Measurements from ENCODE around the gene CHRNA9. TPM values are rescaled to one million over a fixed set of nuclear protein-coding genes. Genes with fewer than 3 reads are reported as not detected.

The CHRNA9 gene
- 1.2 to 1.8 TPM (median 1.7 TPM) in 5 replicates for total RNA-seq (2022; extraction: Qiagen RNA extraction; ENCODE audit: low read depth)

GRCh38 chr4:40334591-40335524 lies at the start of gene CHRNA9:
TSS of gene CHRNA9 (plus strand) at chr4:40335333. CDS start at chr4:40335468, 135 bp downstream.

Other genes with a start within 250 kb of the CHRNA9 start
- 0.07 to 0.26 TPM (median 0.15 TPM) in 3 of 5 replicates, not detected in the others for gene RHOH, start 138.3 kb upstream of the CHRNA9 start, total RNA-seq (2022; extraction: Qiagen RNA extraction; ENCODE audit: low read depth)